Measurements from ENCODE around the gene FAF1. TPM values are rescaled to one million over a fixed set of nuclear protein-coding genes. Genes with fewer than 3 reads are reported as not detected.

FAF1 gene
- total RNA-seq, 1 experiment from 2014 or later: 73.2 TPM

DNA sequence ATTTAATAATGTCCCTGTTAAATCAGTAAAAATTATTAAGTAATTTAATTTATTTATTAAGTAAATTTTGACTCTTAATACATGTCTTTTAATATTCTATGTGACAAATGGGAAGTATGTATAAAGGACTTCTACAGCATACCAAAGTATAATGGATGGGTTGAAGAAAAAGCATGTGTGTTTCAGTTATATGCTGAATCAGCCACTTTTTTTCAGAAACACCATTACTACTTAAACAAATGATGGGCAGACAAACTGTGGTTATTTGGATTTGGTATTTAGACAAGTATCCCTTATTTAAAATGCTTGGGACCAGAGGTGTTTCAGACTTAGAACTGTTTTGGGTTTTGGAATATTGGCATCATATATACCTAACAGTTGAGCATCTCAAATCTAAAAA is 360.5 kb downstream of the FAF1 start:
- RAD21 ChIA-PET (ENCODE audit: low non-redundant PET in 1 of 2, low total read pairs in 2 of 2, uncharacterized antibody in 2 of 2, unreplicated experiment in 2 of 2): no interaction called here
- CTCF ChIA-PET: no interaction called here
- POLR2A ChIA-PET: no interaction called here
- no peak overlapping the region for H3K4me2 ChIP-seq (ENCODE audit: low read length)
- BruUV-seq (replicated peaks): no TSS peak
- H4K20me1 ChIP-seq (ENCODE audit: insufficient read depth): no peaks in the 10 kb centered on the region
- DNase-seq (ENCODE audit: low read depth, low spot score) (no peak), ATAC-seq (no peak)
- H3K9me2 ChIP-seq (ENCODE audit: insufficient read depth): no peaks in the 10 kb centered on the region
- intact Hi-C loops (cut with micrococcal nuclease): no loop called here
- H3K9me3 ChIP-seq (ENCODE audit: control insufficient read depth in 1 of 2, insufficient read depth in 1 of 2, low read depth in 1 of 2, low read length in 2 of 2): no peaks in the 10 kb centered on the region
- TF ChIP-seq ZNF274 (IDR thresholded peaks at IDR 0.05; ENCODE audit: low read depth, low read length) (no peak), FOSL1 (IDR thresholded peaks at IDR 0.05; ENCODE audit: low read depth) (no peak), SIN3A (IDR thresholded peaks at IDR 0.05; ENCODE audit: low read depth) (no peak), ZFX (IDR thresholded peaks at IDR 0.05) (no peak), RAD21 (IDR thresholded peaks at IDR 0.05; ENCODE audit: low read depth) (no peak)
- TF ChIP-seq, protein P1, sequence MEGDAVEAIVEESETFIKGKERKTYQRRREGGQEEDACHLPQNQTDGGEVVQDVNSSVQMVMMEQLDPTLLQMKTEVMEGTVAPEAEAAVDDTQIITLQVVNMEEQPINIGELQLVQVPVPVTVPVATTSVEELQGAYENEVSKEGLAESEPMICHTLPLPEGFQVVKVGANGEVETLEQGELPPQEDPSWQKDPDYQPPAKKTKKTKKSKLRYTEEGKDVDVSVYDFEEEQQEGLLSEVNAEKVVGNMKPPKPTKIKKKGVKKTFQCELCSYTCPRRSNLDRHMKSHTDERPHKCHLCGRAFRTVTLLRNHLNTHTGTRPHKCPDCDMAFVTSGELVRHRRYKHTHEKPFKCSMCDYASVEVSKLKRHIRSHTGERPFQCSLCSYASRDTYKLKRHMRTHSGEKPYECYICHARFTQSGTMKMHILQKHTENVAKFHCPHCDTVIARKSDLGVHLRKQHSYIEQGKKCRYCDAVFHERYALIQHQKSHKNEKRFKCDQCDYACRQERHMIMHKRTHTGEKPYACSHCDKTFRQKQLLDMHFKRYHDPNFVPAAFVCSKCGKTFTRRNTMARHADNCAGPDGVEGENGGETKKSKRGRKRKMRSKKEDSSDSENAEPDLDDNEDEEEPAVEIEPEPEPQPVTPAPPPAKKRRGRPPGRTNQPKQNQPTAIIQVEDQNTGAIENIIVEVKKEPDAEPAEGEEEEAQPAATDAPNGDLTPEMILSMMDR (IDR thresholded peaks at IDR 0.05 in 2 of 3, conservative IDR thresholded peaks at IDR 0.05 in 1 of 3; ENCODE audit: borderline replicate concordance in 1 of 3, insufficient read depth in 1 of 3, low read depth in 2 of 3, low read length in 2 of 3): no peak
- TF ChIP-seq, protein P2, sequence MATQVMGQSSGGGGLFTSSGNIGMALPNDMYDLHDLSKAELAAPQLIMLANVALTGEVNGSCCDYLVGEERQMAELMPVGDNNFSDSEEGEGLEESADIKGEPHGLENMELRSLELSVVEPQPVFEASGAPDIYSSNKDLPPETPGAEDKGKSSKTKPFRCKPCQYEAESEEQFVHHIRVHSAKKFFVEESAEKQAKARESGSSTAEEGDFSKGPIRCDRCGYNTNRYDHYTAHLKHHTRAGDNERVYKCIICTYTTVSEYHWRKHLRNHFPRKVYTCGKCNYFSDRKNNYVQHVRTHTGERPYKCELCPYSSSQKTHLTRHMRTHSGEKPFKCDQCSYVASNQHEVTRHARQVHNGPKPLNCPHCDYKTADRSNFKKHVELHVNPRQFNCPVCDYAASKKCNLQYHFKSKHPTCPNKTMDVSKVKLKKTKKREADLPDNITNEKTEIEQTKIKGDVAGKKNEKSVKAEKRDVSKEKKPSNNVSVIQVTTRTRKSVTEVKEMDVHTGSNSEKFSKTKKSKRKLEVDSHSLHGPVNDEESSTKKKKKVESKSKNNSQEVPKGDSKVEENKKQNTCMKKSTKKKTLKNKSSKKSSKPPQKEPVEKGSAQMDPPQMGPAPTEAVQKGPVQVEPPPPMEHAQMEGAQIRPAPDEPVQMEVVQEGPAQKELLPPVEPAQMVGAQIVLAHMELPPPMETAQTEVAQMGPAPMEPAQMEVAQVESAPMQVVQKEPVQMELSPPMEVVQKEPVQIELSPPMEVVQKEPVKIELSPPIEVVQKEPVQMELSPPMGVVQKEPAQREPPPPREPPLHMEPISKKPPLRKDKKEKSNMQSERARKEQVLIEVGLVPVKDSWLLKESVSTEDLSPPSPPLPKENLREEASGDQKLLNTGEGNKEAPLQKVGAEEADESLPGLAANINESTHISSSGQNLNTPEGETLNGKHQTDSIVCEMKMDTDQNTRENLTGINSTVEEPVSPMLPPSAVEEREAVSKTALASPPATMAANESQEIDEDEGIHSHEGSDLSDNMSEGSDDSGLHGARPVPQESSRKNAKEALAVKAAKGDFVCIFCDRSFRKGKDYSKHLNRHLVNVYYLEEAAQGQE (IDR thresholded peaks at IDR 0.05; ENCODE audit: low read depth): no peak
- no peak overlapping the region for H3K4me3 ChIP-seq (replicated peaks in 1 of 2; ENCODE audit: low read depth in 1 of 2, low read length in 2 of 2)
- no peak overlapping the region for H3K27ac ChIP-seq (ENCODE audit: low read depth, low read length)
- H3K36me3 ChIP-seq (ENCODE audit: control insufficient read depth in 1 of 2, insufficient read depth in 2 of 2, low read length in 2 of 2): no peaks in the 10 kb centered on the region; a peak in 1 of 4 replicates
- no peaks in the 10 kb centered on the region for H3K79me2 ChIP-seq (ENCODE audit: insufficient read depth, low read length)
- H3K27me3 ChIP-seq (ENCODE audit: insufficient read depth, low read length): no peaks in the 10 kb centered on the region
- H3K9ac ChIP-seq (ENCODE audit: low read length): no peak overlapping the region
- peaks cover 9 to 26% of the 10 kb centered on the region in 2 experiments; a peak in 3 of 4 replicates for H3K4me1 ChIP-seq (ENCODE audit: control insufficient read depth in 1 of 2, insufficient read depth in 2 of 2, low read length in 2 of 2)
- no peak overlapping the region for H2AFZ ChIP-seq (ENCODE audit: low read depth, low read length, poor library complexity, severe bottlenecking)
